GM12875 (cell line): ENCODE measurements around the gene ZNF48.

ENCODE experiments used
- H3K4me3 ChIP-seq: one replicate; pipeline ENCODE4 v1.5.1; 2011; ENCODE audit warnings: low read depth, low read length, control low read depth
- CTCF ChIP-seq: IDR thresholded peaks from 2 replicates; pipeline ENCODE4 v1.5.1; 2011; ENCODE audit warnings: low read depth, mild to moderate bottlenecking, control low read depth, inconsistent platforms, low read length, moderate library complexity, borderline replicate concordance; ENCODE audit not compliant: insufficient read depth

The ZNF48 gene

GRCh38 chr16:30401768-30402425 lies 6.7 kb downstream of the ZNF48 start:
- H3K4me3 ChIP-seq: no peak overlapping the region
- TF ChIP-seq CTCF: no peak

- H3K4me3 ChIP-seq: peak overlapping the region; percentile 72
- no peak for TF ChIP-seq CTCF
Observed at GRCh38 chr16:30406795-30407101, 11.5 kb downstream of the ZNF48 start.

- 0 out of 2 replicates have a peak, but pooled peaks have one; percentile 3 for TF ChIP-seq CTCF
- peak within 1 kb of the TSS; percentile 72 for H3K4me3 ChIP-seq
Observed at GRCh38 chr16:30407102-30407803, 12.0 kb downstream of the ZNF48 start, which contains the start of gene ZNF771. ZNF771 (plus strand) TSS chr16:30407606; CDS start chr16:30408054, 448 bp downstream.

GRCh38 chr16:30407804-30408534 lies 12.7 kb downstream of the ZNF48 start:
- peak overlapping the region; percentile 72 for H3K4me3 ChIP-seq
- TF ChIP-seq CTCF: no peak

- peak; percentile 93 for TF ChIP-seq CTCF
- no peak overlapping the region for H3K4me3 ChIP-seq
Observed at GRCh38 chr16:30409125-30410060, 14.2 kb downstream of the ZNF48 start.

GRCh38 chr16:30413112-30413806 lies 18.0 kb downstream of the ZNF48 start:
- no peak overlapping the region for H3K4me3 ChIP-seq
- TF ChIP-seq CTCF: no peak
